GM19438 (cell line): Measurements from ENCODE around the gene SLC6A19.

ENCODE experiments used
- ATAC-seq: cut with Tn5 transposase; IDR thresholded peaks from one replicate; pipeline ENCODE4 v1.9.1; 2021; ENCODE audit warnings: low read depth; ENCODE audit not compliant: unreplicated experiment

SLC6A19 gene

DNA sequence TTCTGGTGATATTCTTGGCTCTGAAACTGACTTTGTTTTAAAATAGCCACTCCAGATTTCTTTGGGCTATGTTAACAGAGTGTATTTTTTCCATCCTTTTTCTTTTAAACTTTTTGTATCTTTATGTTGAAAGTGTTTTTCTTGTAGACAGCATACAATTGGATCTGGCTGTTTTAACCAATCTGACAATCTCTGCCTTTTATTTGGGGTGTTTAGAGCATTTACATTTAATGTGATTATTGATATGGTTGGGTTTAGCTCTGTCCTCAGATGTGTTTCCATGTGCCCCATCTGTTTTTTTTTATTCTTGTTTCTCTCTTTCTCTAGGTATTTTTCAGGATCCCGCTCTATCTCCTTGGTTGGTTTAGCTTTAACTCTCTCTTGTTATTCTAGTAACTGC, 34.4 kb downstream of the SLC6A19 start:
- ATAC-seq, result no peak

- no peak for ATAC-seq
Observed at GRCh38 chr5:1239505-1240251, 38.3 kb downstream of the SLC6A19 start.

GRCh38 chr5:1240496-1241260, 39.3 kb downstream of the SLC6A19 start:
- no peak for ATAC-seq

DNA sequence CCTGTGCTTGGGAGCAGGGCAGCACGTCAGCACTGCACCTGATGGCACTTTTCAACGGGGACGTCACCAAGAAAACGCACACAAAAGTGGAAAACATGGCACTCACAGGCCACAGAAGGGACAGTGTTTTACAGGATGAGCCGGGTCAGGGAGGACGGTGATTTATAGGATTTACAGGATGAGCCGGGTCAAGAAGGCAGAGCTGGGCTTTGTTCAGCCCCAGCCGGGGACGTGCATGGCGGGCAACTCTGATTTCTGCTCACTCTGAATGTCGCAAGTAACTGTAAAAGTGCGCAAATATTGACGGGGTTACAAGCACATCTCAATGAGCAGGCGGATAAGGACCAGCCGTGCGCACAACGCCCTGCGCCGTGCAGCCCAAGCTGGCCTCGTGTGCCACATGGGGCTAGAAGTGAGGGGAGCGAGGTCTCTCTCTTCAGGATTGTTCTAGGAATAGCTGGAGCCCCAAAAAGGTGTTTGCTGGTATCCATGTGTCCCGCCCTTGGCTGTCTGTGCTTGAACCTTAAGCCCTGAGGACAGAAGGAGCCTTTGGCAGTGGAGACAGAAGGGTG, 40.2 kb downstream of the SLC6A19 start:
- ATAC-seq, result no peak

DNA sequence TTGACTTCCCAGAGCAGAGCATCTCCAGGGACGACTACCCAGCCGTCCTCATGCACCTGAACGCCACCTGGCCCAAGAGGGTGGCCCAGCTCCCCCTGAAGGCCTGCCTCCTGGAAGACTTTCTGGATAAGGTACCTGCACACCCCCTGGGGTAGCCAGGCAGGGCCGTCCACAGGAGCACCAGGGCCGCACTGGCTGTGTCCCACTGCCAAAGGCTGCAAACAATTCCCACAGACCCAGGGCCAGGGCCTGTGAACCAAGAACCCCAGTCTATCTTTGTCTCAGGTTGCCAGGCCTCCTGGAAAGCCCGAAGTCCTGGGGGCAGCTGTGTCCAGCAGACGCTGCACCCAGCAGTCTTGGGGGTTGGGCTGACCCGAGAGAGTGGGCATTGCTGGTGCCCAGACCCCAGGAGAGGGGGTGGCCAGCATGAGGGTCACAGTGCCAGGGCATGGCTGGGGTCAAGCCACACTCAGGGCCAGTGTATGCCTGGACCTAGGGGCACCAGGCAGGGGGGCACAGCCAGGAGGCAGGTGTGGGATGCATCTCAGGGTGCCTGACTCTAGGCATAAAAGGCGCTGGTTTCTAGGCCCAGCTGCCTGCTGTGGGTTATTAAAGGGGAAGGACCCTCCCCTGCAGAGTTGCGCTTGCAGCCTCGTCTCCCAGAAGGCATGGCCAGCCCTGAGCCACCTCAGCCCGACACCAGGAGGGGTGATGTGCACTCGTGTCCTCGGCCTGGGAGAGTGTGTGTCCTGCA, 41.5 kb downstream of the SLC6A19 start:
- no peak for ATAC-seq

DNA sequence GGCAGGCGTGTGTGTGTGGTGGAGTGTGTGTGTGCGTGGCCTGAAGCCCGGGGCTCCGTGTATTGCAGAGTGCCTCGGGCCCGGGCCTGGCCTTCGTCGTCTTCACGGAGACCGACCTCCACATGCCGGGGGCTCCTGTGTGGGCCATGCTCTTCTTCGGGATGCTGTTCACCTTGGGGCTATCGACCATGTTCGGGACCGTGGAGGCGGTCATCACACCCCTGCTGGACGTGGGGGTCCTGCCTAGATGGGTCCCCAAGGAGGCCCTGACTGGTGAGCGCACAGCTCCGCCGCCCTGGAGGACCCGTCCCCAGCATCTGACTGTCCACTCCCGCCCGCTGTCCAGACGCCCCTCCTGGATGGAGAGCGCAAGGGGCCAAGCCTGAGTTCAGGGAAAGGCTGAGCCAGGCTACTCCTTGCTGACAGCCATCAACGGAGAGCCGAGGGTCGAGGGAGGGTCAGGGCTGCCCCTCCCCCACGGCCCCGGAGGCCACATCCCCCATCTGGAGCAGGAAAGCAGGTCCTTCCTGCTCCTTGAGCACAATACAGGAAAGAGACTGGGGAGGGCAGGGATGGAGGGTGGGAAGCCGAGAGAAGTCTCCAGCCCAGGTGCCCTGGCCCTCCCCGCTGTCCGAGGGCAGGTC, 42.2 kb downstream of the SLC6A19 start:
- no peak for ATAC-seq

DNA sequence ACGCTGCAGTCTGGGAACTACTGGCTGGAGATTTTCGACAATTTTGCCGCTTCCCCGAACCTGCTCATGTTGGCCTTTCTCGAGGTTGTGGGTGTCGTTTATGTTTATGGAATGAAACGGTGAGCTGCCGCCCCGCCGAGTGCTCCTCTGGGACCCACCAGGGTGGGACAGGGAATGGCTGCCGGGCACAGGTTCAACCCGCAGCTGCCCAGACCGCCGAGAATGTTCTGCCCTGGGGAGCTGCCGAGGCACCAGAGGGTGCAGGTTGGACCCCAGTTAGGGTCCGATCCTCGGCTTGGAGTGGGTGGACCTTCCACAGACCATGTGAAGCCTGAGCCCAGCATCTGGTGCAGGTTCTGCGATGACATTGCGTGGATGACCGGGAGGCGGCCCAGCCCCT, 42.9 kb downstream of the SLC6A19 start:
- ATAC-seq, result no peak

DNA sequence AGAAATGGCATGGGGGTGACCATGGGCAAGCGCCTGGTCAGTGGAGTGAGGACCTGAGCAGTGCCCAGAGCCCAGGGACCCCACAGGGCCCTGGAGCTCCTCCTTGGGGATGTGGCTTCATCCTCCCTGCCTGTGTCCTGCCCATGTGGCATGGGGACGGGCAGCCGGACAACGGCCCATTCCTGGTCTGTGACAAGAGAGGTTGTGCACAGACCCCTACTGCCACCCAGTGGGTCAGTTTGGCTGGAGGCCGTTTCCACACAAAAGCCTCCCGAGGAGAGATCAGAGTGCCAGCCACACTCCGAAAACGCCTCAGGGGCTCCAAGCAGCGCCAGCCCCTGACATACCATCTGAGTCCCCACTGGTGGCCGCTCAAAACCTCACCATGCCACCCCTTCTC, 43.6 kb downstream of the SLC6A19 start:
- no peak for ATAC-seq

- no peak for ATAC-seq
Observed at GRCh38 chr5:1245905-1246576, 44.6 kb downstream of the SLC6A19 start.

DNA sequence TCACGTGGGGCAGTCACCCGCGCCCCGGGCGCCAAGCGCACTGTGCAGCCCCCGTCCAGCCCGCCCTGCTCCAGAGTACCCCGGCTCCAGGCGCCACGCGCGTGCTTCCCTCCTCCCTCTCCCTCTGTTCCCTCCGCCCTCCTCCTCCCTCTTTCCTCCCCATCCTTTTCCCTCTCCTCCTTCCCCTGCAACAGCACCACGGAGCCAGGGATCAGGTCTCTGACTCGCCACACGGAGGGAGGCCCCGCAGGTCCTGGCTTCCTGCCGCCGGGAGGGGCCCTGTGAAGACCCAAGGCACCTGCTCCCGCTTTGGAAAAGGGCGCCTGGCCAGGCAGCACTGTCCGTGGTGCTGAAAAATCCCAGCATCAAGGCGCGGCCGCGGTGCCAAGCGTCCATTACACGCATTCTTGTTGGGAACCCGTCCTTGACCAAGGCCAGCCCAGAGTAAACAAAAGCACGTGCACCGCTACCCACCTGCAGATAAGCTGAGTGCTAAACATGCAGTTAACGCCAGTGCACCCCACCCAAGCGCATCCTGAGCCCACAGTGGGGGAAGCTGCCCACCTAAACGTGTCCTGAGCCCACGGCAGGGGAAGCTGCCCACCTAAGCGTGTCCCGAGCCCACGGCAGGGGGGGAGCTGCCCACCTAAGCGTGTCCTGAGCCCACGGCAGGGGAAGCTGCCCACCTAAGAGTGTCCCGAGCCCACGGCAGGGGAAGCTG, 45.5 kb downstream of the SLC6A19 start:
- ATAC-seq, result no peak

GRCh38 chr5:1247811-1248210, 46.4 kb downstream of the SLC6A19 start:
- ATAC-seq, result no peak

DNA sequence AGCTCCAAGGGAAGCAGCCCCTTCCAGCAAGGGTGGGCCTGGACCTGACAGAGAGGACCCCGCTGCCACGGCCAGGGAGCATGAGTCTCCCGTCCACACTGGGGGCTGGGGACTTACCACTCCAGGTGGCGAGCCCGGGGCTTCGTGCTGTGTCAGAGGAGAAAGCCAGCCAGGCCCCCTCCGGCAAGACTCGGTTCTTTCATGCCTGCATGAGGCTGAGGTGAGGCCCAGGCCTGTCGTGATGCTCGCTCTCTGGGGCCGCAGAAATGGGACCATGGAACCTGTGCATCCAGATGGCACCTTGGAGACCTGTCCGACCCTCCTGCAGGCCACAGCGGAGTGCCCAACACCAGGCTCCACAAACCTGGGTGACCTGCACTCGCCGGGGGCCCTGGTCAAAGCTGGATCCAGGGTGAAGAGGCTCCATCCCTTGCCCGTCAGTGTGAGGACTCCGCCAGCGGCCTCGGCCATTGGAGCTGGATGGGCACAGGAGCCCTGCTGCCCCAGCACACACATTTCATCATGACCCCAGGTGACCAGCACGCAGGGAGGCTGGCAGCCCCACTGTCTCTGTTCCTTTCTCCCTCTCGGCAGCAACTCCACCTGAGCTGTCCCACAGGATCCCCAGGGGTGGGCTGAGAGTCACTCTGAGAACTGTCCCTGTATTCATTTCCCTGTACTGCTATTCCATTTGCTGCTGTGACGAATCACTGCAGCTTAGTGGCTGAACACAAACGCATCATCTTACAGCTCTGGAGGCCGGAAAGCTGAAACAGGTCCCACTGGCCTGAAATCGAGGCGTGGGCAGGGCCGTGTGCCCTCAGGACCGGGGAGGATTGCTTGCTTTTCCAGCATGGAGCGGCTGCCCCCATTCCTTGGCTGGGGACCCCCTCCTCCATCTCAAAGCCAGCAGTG, 48.2 kb downstream of the SLC6A19 start:
- no peak for ATAC-seq

DNA sequence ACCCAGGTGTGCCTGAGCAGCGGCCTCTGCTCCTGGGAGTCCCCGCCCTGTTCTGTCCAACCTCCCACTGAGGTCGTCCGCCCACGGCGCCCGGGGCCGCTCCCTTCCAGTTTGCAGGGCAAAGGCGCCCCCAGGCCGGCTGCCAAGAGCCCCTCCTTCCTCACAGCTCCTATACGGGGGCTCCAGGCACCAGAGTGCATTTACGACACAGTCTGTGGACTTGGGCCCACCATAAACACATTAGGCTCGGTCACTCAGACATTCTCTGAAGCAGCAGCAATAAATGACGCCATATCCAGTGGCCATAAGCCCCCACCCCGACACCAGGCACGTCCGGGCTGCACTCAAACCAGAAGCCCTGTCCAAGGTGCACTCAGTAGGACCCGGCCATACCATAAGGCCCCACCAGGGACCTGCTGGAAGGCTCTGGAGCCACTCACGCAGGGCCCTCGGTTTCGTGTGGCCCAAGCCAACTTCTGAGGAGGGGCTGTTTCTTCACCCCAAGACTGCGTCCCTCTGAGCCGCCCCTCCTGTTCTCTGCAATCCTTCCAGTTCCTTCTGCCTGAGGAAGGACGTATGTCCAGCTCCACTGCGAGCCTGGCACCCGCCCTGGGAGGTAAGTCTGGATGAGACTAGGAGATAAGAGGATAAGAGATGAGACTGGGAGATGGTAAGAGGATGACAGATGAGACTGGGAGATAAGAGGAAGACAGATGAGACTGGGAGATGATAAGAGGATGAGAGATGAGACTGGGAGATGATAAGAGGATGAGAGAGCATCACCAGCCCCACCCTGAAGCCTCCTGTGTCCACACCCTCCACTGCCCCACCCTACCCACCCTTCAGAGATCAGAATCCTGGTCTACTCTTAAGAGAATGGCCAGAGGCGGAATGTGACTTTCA, 50.5 kb downstream of the SLC6A19 start:
- no peak for ATAC-seq

- no peak for ATAC-seq
Observed at GRCh38 chr5:1252681-1253080, 51.3 kb downstream of the SLC6A19 start.

DNA sequence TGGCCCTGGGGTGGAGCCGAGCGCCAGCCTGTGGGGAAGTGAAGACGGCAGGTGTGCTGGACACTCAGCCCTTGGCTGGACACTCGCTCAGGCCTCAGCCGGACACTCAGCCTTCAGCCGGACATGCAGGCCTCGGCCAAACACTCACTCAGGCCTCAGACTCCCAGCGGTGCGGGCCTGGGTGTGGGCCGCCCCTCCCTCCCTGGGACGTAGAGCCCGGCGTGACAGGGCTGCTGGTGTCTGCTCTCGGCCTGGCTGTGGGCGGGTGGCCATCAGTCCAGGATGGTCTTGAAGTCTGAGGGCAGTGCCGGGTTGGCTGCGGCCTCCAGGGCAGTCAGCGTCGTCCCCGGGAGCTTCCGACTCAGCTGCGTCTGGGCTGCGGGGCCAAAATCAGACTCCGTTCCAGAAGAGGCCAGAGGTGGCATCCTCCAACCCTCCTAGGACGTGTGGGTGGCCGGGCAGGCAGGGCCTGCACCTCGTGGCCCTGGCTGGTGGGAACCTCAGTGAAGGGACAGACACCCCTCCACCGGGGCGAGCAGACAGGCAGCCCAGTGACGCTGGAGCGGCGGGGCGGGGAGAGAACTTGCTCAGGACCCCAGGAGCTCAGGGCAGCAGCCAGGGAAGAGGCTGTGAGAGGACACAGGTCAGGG, 52.2 kb downstream of the SLC6A19 start:
- no peak for ATAC-seq

DNA sequence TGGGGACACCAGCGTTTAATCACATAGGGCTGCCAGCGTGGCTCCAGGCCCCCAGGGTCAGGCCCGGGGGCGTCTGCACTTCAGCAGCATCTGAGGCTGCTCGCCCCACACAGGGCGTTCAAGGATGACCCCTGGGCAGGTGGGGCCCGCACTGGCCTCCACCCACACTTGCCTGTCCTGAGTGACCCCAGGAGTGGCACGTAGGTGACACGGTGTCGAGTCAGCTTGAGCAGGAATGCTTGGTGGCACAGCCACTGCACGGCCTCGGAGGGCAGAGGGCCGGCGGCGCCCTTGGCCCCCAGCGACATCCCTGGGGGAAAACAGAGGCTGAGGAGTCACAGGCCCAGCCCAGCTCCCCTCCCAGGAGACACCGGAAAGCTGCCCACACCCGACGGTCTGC, 52.8 kb downstream of the SLC6A19 start:
- ATAC-seq, result no peak

DNA sequence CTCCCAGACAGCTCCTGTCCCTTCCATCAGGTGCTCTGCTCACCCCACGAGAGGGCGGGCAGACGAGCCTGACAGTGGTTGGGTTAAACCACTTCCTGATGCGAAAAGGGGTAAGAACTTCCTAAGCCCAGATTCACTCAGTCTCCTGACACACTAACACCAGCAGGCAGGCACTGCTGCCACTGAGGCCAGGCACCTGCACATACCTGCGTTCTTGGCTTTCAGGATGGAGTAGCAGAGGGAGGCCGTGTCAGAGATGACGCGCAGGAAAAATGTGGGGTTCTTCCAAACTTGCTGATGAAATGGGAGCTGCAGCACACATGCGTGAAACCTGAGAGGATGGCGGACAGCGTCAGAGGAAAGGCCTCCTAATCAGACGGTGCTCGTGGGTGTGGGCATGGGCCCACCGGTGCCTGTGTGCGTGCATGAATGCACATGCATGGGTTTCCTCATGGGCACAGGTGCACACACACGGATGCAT, 53.7 kb downstream of the SLC6A19 start:
- ATAC-seq, result no peak
